Panc1 (cell line): ENCODE data around the gene DNAJC30.
"Not testable (repeated sequence)": the region's sequence is repeated elsewhere in the genome, so short reads cannot be mapped to it uniquely, and the experiment has no call there.

Source experiments
- POLR2AphosphoS5 ChIP-seq: IDR thresholded peaks from 2 replicates; pipeline ENCODE4 v1.6.1; 2012; ENCODE audit warnings: mild to moderate bottlenecking, low read depth, low read length, moderate library complexity
- TCF7L2 ChIP-seq: IDR thresholded peaks from 2 replicates; pipeline ENCODE4 v1.6.1; 2011; ENCODE audit warnings: mild to moderate bottlenecking, low read depth, low read length, inconsistent platforms
- TF ChIP-seq, protein P1 (sequence below): fragments of 450-650 bp; IDR thresholded peaks from 2 replicates; pipeline ENCODE4 v1.5.1; 2017; ENCODE audit warnings: mild to moderate bottlenecking

DNA sequence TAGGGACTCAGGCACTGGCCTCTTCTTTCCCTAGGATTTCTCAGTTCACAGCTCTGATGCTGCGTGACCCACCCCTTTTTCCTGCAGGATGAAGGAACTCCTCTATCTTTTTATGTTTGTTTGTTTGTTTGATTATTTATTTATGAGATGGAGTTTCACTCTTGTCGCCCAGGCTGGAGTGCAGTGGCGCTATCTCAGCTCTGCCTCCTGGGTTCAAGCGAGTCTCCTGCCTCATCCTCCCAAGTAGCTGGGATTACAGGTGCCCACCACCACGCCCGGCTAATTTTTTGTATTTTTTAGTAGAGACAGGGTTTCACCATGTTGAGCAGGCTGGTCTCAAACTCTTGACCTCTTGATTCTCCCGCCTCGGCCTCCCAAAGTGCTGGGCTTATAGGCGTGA is 37.2 kb upstream of the DNAJC30 start:
- TF ChIP-seq POLR2AphosphoS5, TCF7L2: not testable (repeated sequence)
- TF ChIP-seq, protein P1, sequence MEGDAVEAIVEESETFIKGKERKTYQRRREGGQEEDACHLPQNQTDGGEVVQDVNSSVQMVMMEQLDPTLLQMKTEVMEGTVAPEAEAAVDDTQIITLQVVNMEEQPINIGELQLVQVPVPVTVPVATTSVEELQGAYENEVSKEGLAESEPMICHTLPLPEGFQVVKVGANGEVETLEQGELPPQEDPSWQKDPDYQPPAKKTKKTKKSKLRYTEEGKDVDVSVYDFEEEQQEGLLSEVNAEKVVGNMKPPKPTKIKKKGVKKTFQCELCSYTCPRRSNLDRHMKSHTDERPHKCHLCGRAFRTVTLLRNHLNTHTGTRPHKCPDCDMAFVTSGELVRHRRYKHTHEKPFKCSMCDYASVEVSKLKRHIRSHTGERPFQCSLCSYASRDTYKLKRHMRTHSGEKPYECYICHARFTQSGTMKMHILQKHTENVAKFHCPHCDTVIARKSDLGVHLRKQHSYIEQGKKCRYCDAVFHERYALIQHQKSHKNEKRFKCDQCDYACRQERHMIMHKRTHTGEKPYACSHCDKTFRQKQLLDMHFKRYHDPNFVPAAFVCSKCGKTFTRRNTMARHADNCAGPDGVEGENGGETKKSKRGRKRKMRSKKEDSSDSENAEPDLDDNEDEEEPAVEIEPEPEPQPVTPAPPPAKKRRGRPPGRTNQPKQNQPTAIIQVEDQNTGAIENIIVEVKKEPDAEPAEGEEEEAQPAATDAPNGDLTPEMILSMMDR = not testable (repeated sequence)
